ENCODE measurements around the gene PTPRG.

PTPRG gene

DNA sequence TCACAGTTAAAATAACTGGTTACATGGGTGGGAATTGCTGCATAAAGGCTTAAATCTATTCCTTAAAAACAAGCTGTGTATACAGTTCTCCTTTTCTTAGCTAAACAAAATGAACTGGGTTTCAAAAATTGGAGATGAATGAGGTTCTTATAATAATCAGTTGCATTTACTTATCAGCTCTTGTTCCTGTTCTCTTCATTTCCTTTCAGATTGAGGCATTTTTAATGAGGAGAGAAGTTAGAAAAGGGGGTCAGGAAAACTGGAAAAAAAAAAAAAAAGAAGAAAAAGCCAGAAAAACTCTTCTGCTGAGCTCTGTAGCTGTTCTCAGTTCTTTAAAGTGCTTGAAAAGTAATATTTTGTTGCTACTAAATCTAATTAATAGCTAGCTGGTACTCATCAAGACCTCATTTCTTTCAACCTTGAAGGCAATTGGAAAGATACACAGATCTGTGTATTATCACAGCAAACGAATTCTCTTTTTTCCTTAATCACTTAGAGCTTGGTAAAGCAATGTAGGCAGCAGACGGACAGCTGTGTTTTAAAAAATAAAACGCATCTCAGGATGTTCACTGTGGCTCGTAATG lies 32.2 kb downstream of the PTPRG start:
- DNase-seq, result no peak

DNA sequence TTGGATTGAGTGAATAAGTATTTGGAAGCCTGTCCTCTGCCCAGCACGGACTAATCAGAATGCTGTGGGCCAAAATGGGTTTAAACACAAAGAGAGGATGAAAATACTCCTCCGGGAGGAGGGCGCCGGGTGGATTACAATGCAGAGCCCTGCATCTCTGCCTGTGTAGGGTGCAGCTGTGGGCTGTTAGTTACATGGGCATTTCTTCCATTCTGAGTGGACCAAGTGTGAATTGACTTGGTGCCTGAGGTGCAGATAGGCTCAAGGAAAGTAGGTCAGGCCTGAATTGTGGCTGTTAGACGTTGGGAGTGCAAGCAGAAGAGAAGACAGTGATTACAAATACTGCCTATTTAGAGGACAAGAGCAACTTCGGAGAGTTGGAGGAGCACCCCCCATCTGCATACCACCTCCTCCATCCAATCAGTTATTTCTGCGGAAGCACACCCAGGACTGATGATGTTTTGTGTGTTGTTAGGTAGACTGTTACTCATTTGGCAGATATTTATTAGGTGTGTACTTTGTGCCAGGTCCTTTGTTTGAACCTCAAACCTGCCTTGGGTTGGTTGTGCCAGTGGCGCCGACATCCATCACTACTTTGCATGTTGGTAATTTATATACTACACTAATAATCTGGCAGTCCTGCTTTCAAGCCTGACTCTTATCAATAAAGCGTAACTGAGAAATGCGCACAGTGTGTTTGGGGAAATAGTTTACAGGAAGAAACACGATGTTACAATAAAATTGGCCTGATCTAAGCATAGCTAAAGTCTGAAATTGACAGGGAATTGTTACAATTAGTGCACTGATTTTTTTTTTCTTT lies 33.0 kb downstream of the PTPRG start:
- no peak for DNase-seq

GRCh38 chr3:61594964-61595285 lies 33.6 kb downstream of the PTPRG start:
- no peak for DNase-seq

DNA sequence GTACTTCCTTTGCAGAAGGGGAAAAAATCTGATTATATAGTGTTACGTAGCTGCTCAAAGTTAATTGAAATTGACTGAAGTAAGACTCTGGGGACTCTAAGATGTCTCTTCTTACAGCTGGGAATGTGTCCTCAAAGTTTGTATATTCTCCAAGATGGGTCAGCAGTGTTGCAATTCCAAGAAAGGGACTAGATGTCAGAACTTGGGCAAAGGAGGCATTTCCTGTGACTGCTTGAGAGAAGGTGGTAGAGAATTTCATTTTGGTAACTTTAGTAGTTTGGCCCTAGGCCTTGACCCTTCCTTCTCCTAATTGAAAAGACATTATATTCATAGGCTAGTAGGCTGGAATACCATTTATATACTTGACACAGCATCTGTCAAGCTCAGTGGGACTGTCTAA lies 33.9 kb downstream of the PTPRG start:
- DNase-seq, result no peak

DNA sequence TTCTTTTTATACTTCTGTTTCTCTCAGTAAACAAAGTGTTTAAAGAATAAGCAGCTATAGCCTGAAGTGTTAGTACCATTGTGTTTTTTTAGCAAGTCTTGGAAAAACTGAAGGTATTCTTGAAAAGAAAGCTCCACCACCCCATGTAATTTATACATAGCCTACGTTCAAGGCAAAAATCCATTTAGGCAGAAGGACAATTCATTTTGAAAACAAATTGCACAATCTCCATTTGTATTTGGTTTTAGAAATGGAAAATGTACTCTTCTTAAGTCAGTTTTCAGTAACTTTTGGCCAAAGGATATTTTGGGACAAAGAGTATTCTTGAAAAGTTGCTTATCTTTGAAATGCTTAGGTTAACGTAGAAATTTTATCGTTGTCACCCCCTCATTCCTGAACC lies 34.5 kb downstream of the PTPRG start:
- DNase-seq, result no peak

DNA sequence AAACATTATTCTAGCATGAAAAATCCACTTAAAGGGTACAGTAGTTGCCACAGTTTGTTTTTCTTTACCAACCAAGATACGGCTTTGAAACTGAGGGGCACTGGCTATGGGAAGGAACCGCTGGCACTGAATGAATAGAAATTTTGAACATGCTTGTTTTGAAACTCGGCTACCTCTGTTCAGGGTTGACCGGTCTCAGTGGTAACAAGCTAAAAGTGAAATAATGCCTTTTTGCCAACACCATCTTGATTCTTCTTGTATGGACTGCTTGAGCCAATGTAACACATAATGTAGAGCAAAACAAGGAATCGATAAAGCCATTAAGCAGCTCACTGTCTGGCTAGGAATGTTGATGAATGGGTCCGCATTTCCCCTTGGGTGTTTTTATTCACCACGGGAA lies 36.5 kb downstream of the PTPRG start:
- no peak for DNase-seq

GRCh38 chr3:61600195-61600594 lies 38.8 kb downstream of the PTPRG start:
- no peak for DNase-seq

GRCh38 chr3:61601831-61602230 lies 40.5 kb downstream of the PTPRG start:
- no peak for DNase-seq

DNA sequence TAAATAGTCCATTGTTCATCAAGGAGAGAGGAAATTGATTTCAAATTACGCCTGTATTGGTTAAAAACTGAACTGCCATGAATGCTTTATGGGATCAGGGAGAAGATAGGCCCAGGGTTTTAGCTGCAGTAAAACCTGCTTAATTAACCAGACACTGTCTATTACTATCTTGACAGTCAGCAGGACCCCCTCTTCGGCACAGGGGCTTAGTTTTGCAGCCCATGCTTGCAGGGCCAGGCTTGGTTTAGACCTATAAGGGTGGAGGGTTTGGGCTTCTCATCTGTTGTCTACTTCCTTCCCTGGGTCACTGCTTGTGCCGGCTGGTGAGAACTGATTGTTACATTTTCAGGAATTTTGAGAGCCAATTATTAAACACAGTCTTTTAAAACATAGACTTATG lies 41.1 kb downstream of the PTPRG start:
- no peak for DNase-seq

- no peak for DNase-seq
Observed at GRCh38 chr3:61605589-61606175, 44.3 kb downstream of the PTPRG start.

- DNase-seq, result no peak
Observed at GRCh38 chr3:61606196-61606595, 44.8 kb downstream of the PTPRG start.

DNA sequence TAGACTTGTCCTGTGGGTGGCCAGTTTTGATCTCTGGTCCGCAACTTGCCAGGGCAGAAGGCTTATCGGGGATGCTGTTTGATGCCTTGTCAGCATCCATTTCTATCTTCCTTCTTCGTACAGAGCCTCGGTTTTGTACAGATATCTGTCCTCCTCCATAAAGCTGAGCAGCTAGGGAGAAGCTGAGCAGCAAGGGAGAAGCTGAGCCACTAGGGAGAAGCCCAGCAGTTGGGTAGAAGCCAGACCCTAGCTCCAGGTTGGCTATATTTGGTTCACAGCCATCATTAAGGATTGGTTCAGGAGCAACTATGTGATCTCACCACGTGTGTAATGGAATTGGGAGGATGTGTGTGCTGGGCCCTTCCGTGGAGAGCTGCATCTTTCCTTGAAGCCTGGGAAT lies 46.7 kb downstream of the PTPRG start:
- no peak for DNase-seq

- no peak for DNase-seq
Observed at GRCh38 chr3:61608711-61609110, 47.3 kb downstream of the PTPRG start.

DNA sequence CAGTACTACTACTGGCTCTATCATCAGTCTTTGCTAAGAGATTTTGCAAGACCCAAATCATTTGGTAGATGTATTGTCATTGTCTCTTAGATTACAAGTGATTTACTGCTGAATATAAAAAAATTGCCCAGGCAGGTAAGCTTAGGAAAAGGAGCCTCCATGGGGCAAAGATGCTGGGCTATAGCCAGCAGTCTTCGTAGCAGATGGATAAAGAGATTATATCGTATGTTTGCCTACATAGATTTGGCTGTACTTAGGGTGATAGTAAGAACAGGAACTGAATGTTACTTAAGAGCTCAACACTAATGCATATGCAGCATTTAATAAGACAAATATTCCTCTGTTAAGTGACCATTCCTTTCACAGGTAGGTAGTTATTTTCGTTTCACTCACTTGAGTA lies 48.9 kb downstream of the PTPRG start:
- DNase-seq, result no peak

GRCh38 chr3:61612211-61613194 lies 51.1 kb downstream of the PTPRG start:
- DNase-seq, result no peak

DNA sequence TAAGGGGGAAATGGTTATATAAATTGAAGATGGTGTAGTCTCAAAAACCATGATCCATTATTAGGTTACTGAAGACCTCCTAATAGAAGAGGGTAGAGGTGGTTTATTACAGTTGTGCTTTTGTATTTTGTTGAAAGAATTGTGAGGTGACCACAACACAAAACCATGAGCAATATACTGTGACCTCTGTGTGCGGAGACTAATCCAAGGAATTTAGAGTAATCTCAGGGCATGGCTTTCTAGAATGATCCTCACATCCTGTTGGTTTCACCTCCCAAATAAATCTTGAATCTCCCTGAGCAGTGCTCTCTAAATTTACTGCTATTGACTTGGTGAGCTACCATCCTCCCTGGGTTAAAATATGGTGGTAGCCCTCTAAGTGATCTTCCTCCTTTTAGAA lies 52.3 kb downstream of the PTPRG start:
- no peak for DNase-seq

DNA sequence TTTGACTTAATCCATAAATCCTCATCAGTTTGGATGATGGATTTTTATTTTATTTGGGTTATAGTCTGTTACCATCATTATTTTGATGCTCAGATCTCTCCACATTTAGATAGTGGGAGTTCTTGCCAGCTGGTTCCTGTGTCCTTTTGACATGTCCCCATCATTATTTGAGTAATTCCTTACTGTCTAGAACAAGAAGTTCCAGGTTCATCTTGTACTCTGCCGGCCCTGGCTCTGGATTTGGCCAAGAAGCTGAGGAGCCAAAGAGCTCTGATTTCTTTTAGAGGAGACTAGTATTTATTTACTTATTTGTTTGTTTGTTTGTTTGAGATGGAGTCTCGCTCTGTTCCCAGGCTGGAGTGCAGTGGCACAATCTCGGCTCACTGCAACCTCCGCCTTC lies 54.3 kb downstream of the PTPRG start:
- no peak for DNase-seq

DNA sequence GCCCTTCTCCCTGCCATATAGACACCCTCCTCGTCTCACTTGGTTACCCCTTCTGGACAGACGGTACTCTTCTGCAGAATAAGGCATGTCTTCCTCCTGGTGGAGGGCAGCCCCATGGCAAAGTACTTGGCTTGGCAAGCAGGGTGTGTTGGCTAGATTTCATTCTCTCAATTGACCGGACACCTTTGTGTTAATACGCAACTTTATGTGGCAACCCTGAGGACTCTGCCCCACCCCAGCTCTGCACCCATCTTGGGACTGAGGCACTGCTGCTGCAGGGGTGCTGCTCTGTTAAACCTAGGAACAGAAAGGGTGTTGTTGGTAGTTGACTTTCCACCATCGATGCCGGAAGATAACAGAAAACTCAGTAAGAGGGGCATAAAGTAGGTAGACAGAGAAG lies 55.2 kb downstream of the PTPRG start:
- DNase-seq, result no peak

DNA sequence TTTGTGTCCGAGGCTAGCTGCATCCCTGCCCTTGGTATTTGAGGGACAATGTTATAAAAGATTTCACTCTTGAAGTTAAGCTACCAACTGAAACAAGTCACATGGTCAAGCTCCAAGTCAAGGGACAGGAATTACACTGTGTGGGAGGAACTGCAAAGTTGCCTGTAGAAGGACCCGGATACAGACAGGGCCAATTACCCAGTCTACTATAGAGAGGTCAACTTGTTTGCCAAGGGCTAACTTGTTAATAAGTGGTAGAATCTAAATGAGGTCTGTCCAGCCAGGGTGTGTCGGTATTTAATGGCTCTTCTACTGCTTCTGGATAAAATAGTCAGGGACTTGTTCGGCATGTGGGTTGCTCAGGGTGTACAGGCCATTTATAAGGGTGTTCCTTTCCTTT lies 55.7 kb downstream of the PTPRG start:
- no peak for DNase-seq

GRCh38 chr3:61617651-61618050 lies 56.3 kb downstream of the PTPRG start:
- no peak for DNase-seq

DNA sequence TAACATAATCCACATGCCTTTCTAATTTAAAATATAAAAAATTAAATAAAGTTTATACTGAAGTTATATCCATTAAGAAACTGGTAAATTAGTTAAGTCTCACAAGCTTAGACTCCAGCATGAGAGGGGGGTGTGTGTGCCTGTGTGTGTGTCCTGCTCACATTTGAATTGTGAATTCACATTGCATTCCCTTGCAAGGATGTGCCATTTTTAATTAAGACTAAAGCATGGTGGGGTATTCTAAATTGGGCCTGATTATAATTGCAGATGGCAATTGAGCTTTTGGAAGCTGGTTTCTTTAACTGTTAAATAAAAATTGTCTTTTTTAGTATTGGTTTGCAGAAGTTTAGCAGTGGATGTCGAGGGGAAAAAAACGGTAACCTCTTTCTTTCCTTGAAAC lies 56.9 kb downstream of the PTPRG start:
- no peak for DNase-seq

DNA sequence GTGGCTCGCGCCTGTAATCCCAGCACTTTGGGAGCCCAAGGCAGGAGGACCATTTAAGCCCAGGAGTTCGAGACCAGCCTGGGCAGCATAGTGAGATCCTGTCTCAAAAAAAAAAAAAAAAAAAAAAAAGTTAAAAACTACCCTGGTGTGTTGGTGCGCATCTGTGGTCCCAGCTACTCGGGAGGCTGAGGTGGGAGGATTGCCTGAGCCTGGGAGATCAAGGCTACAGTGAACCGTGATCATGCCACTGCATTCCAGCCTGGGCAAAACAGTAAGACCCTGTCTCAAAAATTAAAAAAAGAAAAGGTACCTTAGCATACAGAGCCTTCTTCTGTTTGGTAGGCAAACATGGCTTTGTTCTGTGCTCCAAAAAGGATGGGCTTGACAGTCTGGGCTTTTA lies 57.5 kb downstream of the PTPRG start:
- no peak for DNase-seq

- DNase-seq, result no peak
Observed at GRCh38 chr3:61620073-61620472, 58.7 kb downstream of the PTPRG start.

DNA sequence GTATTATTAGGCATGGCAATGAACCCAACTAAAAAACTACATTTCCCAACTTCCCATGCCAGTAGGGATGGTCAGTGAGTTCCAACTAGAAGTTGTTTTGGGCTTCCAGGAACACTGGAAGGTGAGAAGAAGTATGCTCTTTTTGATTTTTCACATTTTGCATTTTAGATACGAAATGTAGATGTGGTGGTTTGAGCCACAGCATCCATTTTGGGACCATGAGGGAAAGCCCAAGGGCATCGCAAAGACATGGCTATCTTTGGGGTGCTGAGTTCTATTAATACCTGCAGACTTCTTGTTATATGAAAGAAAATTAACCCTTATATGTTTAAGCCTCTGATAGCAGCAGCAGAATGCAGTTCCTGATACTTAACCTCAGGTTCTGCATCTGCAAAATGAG lies 62.9 kb downstream of the PTPRG start:
- DNase-seq, result no peak
